Measurements from ENCODE around the gene HAO2. TPM values are rescaled to one million over a fixed set of nuclear protein-coding genes. Genes with fewer than 3 reads are reported as not detected.

HAO2 gene
- total RNA-seq, 1 experiment from 2014 or later, result not detected

DNA sequence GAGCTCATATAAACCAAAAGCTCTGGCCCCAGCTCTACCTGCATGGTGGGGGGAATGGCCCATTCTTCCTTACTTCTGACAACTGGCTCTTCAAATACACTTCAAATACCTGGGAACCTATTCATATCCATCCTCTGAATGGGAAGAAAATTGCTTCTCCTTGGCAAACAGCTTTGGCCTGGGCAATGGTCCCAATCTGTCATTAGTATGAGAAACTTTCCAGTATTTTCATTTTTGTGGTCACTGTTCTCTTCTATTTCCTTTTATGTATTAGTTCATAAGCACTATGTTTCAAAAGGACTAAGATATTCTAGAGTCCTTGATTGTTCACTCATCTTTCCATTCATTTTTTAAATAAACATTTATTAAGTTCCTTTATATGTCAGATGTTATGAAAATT, 41.1 kb downstream of the HAO2 start:
- BruUV-seq (replicated peaks), result no TSS peak
- Histone ChIP-seq H3K27me3 (ENCODE audit: control insufficient read depth, insufficient read depth, low read length) (no peaks in the 10 kb centered on the region), H3K27ac (ENCODE audit: low read length) (no peak overlapping the region), H3K36me3 (ENCODE audit: control insufficient read depth, insufficient read depth, low read length) (no peaks in the 10 kb centered on the region), H3K4me3 (ENCODE audit: low read depth in 2 of 2, low read length in 2 of 2) (no peak overlapping the region), H3K4me1 (ENCODE audit: control insufficient read depth, insufficient read depth, low read length) (no peaks in the 10 kb centered on the region), H3K9me3 (ENCODE audit: control insufficient read depth, insufficient read depth, low read depth, low read length) (no peaks in the 10 kb centered on the region)
- POLR2A ChIA-PET, result no interaction called here
- CTCF ChIA-PET, result no interaction called here
- ATAC-seq, result no peak
- DNase-seq (ENCODE audit: low read depth, low spot score), result no peak
- intact Hi-C loops (cut with micrococcal nuclease; ENCODE audit: unreplicated experiment) (no loop called here), in situ Hi-C loops (cut with HindIII; ENCODE audit: low pct_unique_long_range_greater_than_20kb, low sequenced_read_pairs) (no loop called here)
- TF ChIP-seq, protein P1, sequence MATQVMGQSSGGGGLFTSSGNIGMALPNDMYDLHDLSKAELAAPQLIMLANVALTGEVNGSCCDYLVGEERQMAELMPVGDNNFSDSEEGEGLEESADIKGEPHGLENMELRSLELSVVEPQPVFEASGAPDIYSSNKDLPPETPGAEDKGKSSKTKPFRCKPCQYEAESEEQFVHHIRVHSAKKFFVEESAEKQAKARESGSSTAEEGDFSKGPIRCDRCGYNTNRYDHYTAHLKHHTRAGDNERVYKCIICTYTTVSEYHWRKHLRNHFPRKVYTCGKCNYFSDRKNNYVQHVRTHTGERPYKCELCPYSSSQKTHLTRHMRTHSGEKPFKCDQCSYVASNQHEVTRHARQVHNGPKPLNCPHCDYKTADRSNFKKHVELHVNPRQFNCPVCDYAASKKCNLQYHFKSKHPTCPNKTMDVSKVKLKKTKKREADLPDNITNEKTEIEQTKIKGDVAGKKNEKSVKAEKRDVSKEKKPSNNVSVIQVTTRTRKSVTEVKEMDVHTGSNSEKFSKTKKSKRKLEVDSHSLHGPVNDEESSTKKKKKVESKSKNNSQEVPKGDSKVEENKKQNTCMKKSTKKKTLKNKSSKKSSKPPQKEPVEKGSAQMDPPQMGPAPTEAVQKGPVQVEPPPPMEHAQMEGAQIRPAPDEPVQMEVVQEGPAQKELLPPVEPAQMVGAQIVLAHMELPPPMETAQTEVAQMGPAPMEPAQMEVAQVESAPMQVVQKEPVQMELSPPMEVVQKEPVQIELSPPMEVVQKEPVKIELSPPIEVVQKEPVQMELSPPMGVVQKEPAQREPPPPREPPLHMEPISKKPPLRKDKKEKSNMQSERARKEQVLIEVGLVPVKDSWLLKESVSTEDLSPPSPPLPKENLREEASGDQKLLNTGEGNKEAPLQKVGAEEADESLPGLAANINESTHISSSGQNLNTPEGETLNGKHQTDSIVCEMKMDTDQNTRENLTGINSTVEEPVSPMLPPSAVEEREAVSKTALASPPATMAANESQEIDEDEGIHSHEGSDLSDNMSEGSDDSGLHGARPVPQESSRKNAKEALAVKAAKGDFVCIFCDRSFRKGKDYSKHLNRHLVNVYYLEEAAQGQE (IDR thresholded peaks at IDR 0.05; ENCODE audit: insufficient read depth in 1 of 2, low read depth in 2 of 2, low read length in 1 of 2), result no peak
- TF ChIP-seq POLR2AphosphoS5 (IDR thresholded peaks at IDR 0.05; ENCODE audit: low read depth, low read length), result no peak
- TF ChIP-seq, protein P2, sequence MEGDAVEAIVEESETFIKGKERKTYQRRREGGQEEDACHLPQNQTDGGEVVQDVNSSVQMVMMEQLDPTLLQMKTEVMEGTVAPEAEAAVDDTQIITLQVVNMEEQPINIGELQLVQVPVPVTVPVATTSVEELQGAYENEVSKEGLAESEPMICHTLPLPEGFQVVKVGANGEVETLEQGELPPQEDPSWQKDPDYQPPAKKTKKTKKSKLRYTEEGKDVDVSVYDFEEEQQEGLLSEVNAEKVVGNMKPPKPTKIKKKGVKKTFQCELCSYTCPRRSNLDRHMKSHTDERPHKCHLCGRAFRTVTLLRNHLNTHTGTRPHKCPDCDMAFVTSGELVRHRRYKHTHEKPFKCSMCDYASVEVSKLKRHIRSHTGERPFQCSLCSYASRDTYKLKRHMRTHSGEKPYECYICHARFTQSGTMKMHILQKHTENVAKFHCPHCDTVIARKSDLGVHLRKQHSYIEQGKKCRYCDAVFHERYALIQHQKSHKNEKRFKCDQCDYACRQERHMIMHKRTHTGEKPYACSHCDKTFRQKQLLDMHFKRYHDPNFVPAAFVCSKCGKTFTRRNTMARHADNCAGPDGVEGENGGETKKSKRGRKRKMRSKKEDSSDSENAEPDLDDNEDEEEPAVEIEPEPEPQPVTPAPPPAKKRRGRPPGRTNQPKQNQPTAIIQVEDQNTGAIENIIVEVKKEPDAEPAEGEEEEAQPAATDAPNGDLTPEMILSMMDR (IDR thresholded peaks at IDR 0.05), result no peak
- TF ChIP-seq TCF7L2 (IDR thresholded peaks at IDR 0.05; ENCODE audit: low read depth, low read length), result no peak

DNA sequence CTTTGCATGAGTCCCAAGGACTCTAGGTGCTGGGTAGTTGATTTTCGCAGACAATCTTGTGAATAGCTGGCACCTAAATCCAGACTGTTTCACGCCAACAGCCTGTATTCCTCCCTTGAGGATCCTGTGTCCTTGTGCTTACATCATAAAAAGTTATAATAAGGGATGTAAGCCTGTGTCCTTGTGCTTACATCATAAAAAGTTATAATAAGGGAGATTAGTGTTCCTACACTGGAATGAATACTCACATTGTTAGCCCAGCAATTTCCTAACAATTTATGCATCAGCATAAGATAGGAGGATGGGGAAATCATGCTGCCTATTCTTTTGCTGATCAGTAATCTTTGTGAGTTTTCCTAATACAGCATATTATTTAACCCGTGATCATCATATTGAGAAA, 42.4 kb downstream of the HAO2 start:
- CTCF ChIA-PET, result no interaction called here
- intact Hi-C loops (cut with micrococcal nuclease; ENCODE audit: unreplicated experiment) (no loop called here), in situ Hi-C loops (cut with HindIII; ENCODE audit: low pct_unique_long_range_greater_than_20kb, low sequenced_read_pairs) (no loop called here)
- ATAC-seq (no peak), DNase-seq (ENCODE audit: low read depth, low spot score) (no peak)
- no peak overlapping the region for H3K27ac ChIP-seq (ENCODE audit: low read length)
- no peaks in the 10 kb centered on the region for H3K4me1 ChIP-seq (ENCODE audit: control insufficient read depth, insufficient read depth, low read length)
- BruUV-seq (replicated peaks), result no TSS peak
- no peaks in the 10 kb centered on the region for H3K36me3 ChIP-seq (ENCODE audit: control insufficient read depth, insufficient read depth, low read length)
- peaks cover 2% of the 10 kb centered on the region; the same call in 1 of the 2 replicates for H3K27me3 ChIP-seq (ENCODE audit: control insufficient read depth, insufficient read depth, low read length)
- POLR2A ChIA-PET, result no interaction called here
- H3K4me3 ChIP-seq (ENCODE audit: low read depth in 2 of 2, low read length in 2 of 2), result no peak overlapping the region
- H3K9me3 ChIP-seq (ENCODE audit: control insufficient read depth, insufficient read depth, low read depth, low read length), result no peaks in the 10 kb centered on the region
- no peak for TF ChIP-seq TCF7L2 (IDR thresholded peaks at IDR 0.05; ENCODE audit: low read depth, low read length)

DNA sequence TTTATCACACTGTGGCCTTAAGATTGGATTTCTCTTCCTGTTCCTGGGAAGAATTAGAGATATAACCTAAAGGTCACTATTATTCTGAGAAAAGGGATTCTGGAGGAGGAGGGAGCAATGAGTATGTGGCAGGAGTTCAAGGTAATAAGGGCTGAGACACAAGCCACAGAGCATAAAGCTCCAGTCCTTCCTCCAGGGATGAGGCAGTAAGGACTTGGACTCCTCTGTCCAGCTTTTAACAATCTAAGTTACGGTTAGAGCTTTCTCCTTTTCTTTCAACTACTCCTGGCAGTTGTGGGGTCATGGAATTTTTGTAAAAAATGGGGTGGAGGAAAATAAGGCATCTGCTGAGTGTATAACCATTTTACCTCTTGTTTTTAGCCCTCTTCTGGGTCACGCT, 46.4 kb downstream of the HAO2 start, which contains the start of gene HSD3B2:
Gene HSD3B2 (plus strand): TSS at position 201 of the 400 bp plus-strand sequence. CDS start 270 bp downstream, outside the sequence.
- no TSS peak for BruUV-seq (replicated peaks)
- Histone ChIP-seq H3K4me1 (ENCODE audit: control insufficient read depth, insufficient read depth, low read length) (no peaks in the 10 kb centered on the region), H3K9me3 (ENCODE audit: control insufficient read depth, insufficient read depth, low read depth, low read length) (no peaks in the 10 kb centered on the region), H3K27ac (ENCODE audit: low read length) (no peak within 1 kb of the TSS), H3K36me3 (ENCODE audit: control insufficient read depth, insufficient read depth, low read length) (no peaks in the 10 kb centered on the region), H3K4me3 (ENCODE audit: low read depth in 2 of 2, low read length in 2 of 2) (no peak within 1 kb of the TSS), H3K27me3 (ENCODE audit: control insufficient read depth, insufficient read depth, low read length) (peaks cover 3% of the 10 kb centered on the region; the same call in 1 of the 2 replicates)
- ChIA-PET CTCF (no interaction called here), POLR2A (no interaction called here)
- no peak for ATAC-seq
- TF ChIP-seq SIN3A (IDR thresholded peaks at IDR 0.05; ENCODE audit: borderline replicate concordance, insufficient read depth, low read depth, low read length) (no peak), POLR2AphosphoS5 (IDR thresholded peaks at IDR 0.05; ENCODE audit: low read depth, low read length) (no peak), TCF7L2 (IDR thresholded peaks at IDR 0.05; ENCODE audit: low read depth, low read length) (no peak)
- TF ChIP-seq, protein P2 (IDR thresholded peaks at IDR 0.05), result no peak
- TF ChIP-seq, protein P1 (IDR thresholded peaks at IDR 0.05; ENCODE audit: insufficient read depth in 1 of 2, low read depth in 2 of 2, low read length in 1 of 2), result no peak
- no peak for DNase-seq (ENCODE audit: low read depth, low spot score)
- intact Hi-C loops (cut with micrococcal nuclease; ENCODE audit: unreplicated experiment) (no loop called here), in situ Hi-C loops (cut with HindIII; ENCODE audit: low pct_unique_long_range_greater_than_20kb, low sequenced_read_pairs) (no loop called here)
